Activated naive CD4-positive, alpha-beta T cell treated with anti-CD3 and anti-CD28 coated beads, Interleukin-2, amount 10 ng/mL, durations not matched to agents 7 days and 5 days (primary cell): Measurements from ENCODE around the gene COBLL1.
"Not testable (repeated sequence)": the region's sequence is repeated elsewhere in the genome, so short reads cannot be mapped to it uniquely, and the experiment has no call there.

ENCODE experiments used
- CTCF ChIA-PET: fragments of 350-600 bp; sonication (Branson Sonifier 250); formaldehyde crosslinking; loops from one replicate; lab custom pipeline; 2021; ENCODE audit warnings: antibody characterized with exemption; lab: Charles Lee
- DNase-seq: peaks from one replicate; pipeline ENCODE4 v3.0.0-alpha.2; 2020
- H3K27ac Mint-ChIP-seq: one replicate; pipeline ENCODE4 v1.8.0; 2021; ENCODE audit warnings: mild to moderate bottlenecking, moderate library complexity, mixed read lengths
- H3K27me3 Mint-ChIP-seq: one replicate; pipeline ENCODE4 v1.8.0; 2021; ENCODE audit warnings: mild to moderate bottlenecking, mixed read lengths
- H3K36me3 Mint-ChIP-seq: one replicate; pipeline ENCODE4 v1.8.0; 2021; ENCODE audit warnings: mixed read lengths
- H3K4me1 Mint-ChIP-seq: one replicate; pipeline ENCODE4 v1.8.0; 2021; ENCODE audit warnings: mixed read lengths
- H3K4me3 Mint-ChIP-seq: one replicate; pipeline ENCODE4 v1.8.0; 2021; ENCODE audit warnings: mild to moderate bottlenecking, moderate library complexity, mixed read lengths
- H3K9me3 Mint-ChIP-seq: one replicate; pipeline ENCODE4 v1.8.0; 2021; ENCODE audit warnings: mixed read lengths

The COBLL1 gene

GRCh38 chr2:164722616-164723338 is 118.8 kb downstream of the COBLL1 start:
- Mint-ChIP-seq H3K4me3 (no peak overlapping the region), H3K4me1 (no peaks in the 10 kb centered on the region), H3K9me3 (no peaks in the 10 kb centered on the region), H3K36me3 (no peaks in the 10 kb centered on the region), H3K27ac (no peak overlapping the region), H3K27me3 (no peaks in the 10 kb centered on the region)
- CTCF ChIA-PET = no interaction called here
- no peak for DNase-seq

- Mint-ChIP-seq H3K27ac (no peak overlapping the region), H3K9me3 (no peaks in the 10 kb centered on the region)
- CTCF ChIA-PET = no interaction called here
Observed at GRCh38 chr2:164721430-164721829, 120.2 kb downstream of the COBLL1 start.

GRCh38 chr2:164719996-164720941 is 121.4 kb downstream of the COBLL1 start:
- no peak overlapping the region for H3K27ac Mint-ChIP-seq
- DNase-seq = no peak

More at GRCh38 chr2:164721430-164721829, 120.2 kb downstream of the COBLL1 start:
- Mint-ChIP-seq H3K36me3 (no peaks in the 10 kb centered on the region), H3K27me3 (no peaks in the 10 kb centered on the region), H3K4me1 (no peaks in the 10 kb centered on the region), H3K4me3 (no peak overlapping the region)
- no peak for DNase-seq

GRCh38 chr2:164717000-164717803 is 124.4 kb downstream of the COBLL1 start:
- CTCF ChIA-PET = interaction anchor here (0.8 to 1.0 kb wide), 3 partner anchors 9 to 486 kb away, joined by 3 read pairs; no protein-coding TSS in a partner anchor

More at GRCh38 chr2:164719996-164720941, 121.4 kb downstream of the COBLL1 start:
- Mint-ChIP-seq H3K27me3 (no peaks in the 10 kb centered on the region), H3K36me3 (no peaks in the 10 kb centered on the region), H3K4me3 (no peak overlapping the region), H3K9me3 (no peaks in the 10 kb centered on the region), H3K4me1 (no peaks in the 10 kb centered on the region)
- CTCF ChIA-PET = interaction anchor here (0.7 to 1.1 kb wide), 2 partner anchors 146 to 1399 kb away, joined by 3 to 4 read pairs; no protein-coding TSS in a partner anchor

GRCh38 chr2:164714471-164714870 is 127.2 kb downstream of the COBLL1 start:
- no peak for DNase-seq
- H3K9me3 Mint-ChIP-seq = no peaks in the 10 kb centered on the region
- H3K36me3 Mint-ChIP-seq = no peaks in the 10 kb centered on the region
- no peak overlapping the region for H3K4me3 Mint-ChIP-seq
- CTCF ChIA-PET = interaction anchor here (0.6 kb wide), 1 partner anchor 34 kb away, joined by 3 read pairs; no protein-coding TSS in a partner anchor
- no peaks in the 10 kb centered on the region for H3K27me3 Mint-ChIP-seq
- H3K27ac Mint-ChIP-seq = no peak overlapping the region
- no peaks in the 10 kb centered on the region for H3K4me1 Mint-ChIP-seq

More at GRCh38 chr2:164717000-164717803, 124.4 kb downstream of the COBLL1 start:
- Mint-ChIP-seq H3K4me3 (no peak overlapping the region), H3K36me3 (no peaks in the 10 kb centered on the region), H3K27ac (no peak overlapping the region), H3K9me3 (no peaks in the 10 kb centered on the region), H3K4me1 (no peaks in the 10 kb centered on the region), H3K27me3 (no peaks in the 10 kb centered on the region)
- DNase-seq = no peak

GRCh38 chr2:164711766-164712138 is 129.9 kb downstream of the COBLL1 start:
- H3K4me1 Mint-ChIP-seq = no peaks in the 10 kb centered on the region
- H3K4me3 Mint-ChIP-seq = no peak overlapping the region
- no peaks in the 10 kb centered on the region for H3K36me3 Mint-ChIP-seq
- H3K27ac Mint-ChIP-seq = no peak overlapping the region
- CTCF ChIA-PET = no interaction called here
- no peak for DNase-seq
- H3K27me3 Mint-ChIP-seq = no peaks in the 10 kb centered on the region
- H3K9me3 Mint-ChIP-seq = no peaks in the 10 kb centered on the region

- DNase-seq = no peak
- no peaks in the 10 kb centered on the region for H3K36me3 Mint-ChIP-seq
- no peak overlapping the region for H3K4me3 Mint-ChIP-seq
- H3K27me3 Mint-ChIP-seq = no peaks in the 10 kb centered on the region
- H3K4me1 Mint-ChIP-seq = no peaks in the 10 kb centered on the region
- no peaks in the 10 kb centered on the region for H3K9me3 Mint-ChIP-seq
- CTCF ChIA-PET = no interaction called here
- H3K27ac Mint-ChIP-seq = no peak overlapping the region
Observed at GRCh38 chr2:164710837-164711765, 130.5 kb downstream of the COBLL1 start.

GRCh38 chr2:164710252-164710836 is 131.3 kb downstream of the COBLL1 start:
- H3K36me3 Mint-ChIP-seq, H3K9me3 Mint-ChIP-seq, H3K27ac Mint-ChIP-seq, H3K4me1 Mint-ChIP-seq, CTCF ChIA-PET, H3K27me3 Mint-ChIP-seq, H3K4me3 Mint-ChIP-seq, DNase-seq: not testable (repeated sequence)

GRCh38 chr2:164706522-164706921 is 135.1 kb downstream of the COBLL1 start:
- Mint-ChIP-seq H3K4me1 (no peaks in the 10 kb centered on the region), H3K4me3 (no peak overlapping the region), H3K36me3 (no peaks in the 10 kb centered on the region), H3K27ac (no peak overlapping the region), H3K27me3 (no peaks in the 10 kb centered on the region), H3K9me3 (no peaks in the 10 kb centered on the region)
- DNase-seq = no peak
- CTCF ChIA-PET = no interaction called here

GRCh38 chr2:164705412-164706167 is 136.0 kb downstream of the COBLL1 start:
- H3K4me1 Mint-ChIP-seq = no peaks in the 10 kb centered on the region
- DNase-seq = no peak
- H3K36me3 Mint-ChIP-seq = no peaks in the 10 kb centered on the region
- H3K4me3 Mint-ChIP-seq = no peak overlapping the region
- H3K9me3 Mint-ChIP-seq = no peaks in the 10 kb centered on the region
- no peaks in the 10 kb centered on the region for H3K27me3 Mint-ChIP-seq
- no peak overlapping the region for H3K27ac Mint-ChIP-seq
- CTCF ChIA-PET = no interaction called here

GRCh38 chr2:164703915-164704706 is 137.5 kb downstream of the COBLL1 start:
- no peaks in the 10 kb centered on the region for H3K4me1 Mint-ChIP-seq
- no peaks in the 10 kb centered on the region for H3K27me3 Mint-ChIP-seq
- no peak overlapping the region for H3K4me3 Mint-ChIP-seq
- no peak for DNase-seq
- no peaks in the 10 kb centered on the region for H3K9me3 Mint-ChIP-seq
- H3K36me3 Mint-ChIP-seq = no peaks in the 10 kb centered on the region
- CTCF ChIA-PET = no interaction called here
- H3K27ac Mint-ChIP-seq = no peak overlapping the region

GRCh38 chr2:164701565-164701964 is 140.1 kb downstream of the COBLL1 start:
- no peaks in the 10 kb centered on the region for H3K9me3 Mint-ChIP-seq
- no peaks in the 10 kb centered on the region for H3K27me3 Mint-ChIP-seq
- no peak overlapping the region for H3K27ac Mint-ChIP-seq
- H3K4me1 Mint-ChIP-seq = no peaks in the 10 kb centered on the region
- no peak overlapping the region for H3K4me3 Mint-ChIP-seq
- CTCF ChIA-PET = no interaction called here
- no peaks in the 10 kb centered on the region for H3K36me3 Mint-ChIP-seq
- no peak for DNase-seq
